ENCODE data around the gene MARVELD3. TPM values are rescaled to one million over a fixed set of nuclear protein-coding genes. Genes with fewer than 3 reads are reported as not detected.
A peak's percentile ranks its signal among the peaks of the same experiment; 100 is the strongest.
"Not testable (repeated sequence)": the region's sequence is repeated elsewhere in the genome, so short reads cannot be mapped to it uniquely, and the experiment has no call there.

Gene MARVELD3
- 10 to 100 TPM in 3 of 4 donors, under 1 TPM in 1; 0.67 to 17.8 (median 12.1) TPM for polyA plus RNA-seq (ENCODE audit: insufficient read length in 4 of 4)

DNA sequence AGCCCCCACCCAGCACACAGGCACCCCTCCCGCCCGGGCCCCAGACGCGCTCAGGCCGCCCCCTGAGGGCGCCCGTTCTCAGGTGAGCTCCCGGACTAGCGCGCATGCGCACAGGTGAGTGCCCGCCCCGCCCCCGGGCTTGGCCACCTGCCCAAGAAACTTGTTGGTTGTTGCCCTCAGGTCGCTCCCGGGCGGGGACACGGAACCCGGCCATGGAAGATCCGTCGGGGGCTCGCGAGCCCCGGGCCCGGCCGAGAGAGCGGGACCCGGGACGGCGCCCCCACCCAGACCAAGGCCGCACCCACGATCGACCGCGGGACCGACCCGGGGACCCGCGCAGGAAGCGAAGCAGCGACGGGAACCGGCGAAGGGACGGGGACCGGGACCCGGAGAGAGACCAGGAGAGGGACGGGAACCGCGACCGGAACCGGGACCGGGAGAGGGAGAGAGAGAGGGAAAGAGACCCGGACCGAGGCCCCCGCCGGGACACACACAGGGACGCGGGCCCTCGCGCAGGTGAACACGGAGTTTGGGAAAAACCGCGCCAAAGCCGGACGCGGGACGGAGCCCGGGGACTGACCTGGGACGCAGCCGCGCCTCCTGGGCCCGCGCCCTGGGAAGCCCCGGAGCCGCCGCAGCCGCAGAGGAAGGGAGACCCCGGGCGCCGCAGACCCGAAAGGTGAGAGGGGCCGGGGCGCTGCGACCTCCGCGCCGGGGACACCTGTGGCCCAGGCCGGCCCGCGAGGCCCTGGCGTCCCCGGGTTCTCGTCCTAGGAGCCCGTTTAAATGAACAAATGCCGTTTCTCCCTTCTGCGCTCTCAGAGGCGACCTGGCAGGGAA is at the start of gene MARVELD3:
Gene MARVELD3 (plus strand): TSS at position 167 of the 840 bp plus-strand sequence. CDS start 46 bp downstream, at position 213.
- no peak for DNase-seq (ENCODE audit: low read depth in 4 of 4, low spot score in 3 of 4)

DNA sequence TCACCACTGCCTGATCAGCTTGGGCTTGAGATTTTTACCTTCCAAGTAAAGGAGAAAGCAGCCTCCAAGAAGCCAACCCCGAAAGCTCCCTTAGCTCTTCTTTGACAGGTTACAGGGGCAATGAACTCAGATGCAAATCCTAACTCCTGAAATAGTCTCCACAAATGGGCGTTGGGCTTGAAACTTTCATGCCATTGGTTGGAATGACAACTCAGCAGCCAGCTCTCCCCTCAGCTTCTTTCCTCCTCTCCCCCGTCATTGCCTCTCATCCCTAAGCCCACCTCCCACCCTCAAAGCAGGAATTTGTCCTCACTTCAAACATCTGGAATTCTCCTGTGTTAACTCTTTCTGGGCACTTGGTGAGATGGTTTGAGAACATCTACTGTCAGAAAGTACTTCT is 49.0 kb upstream of the MARVELD3 start, which contains the start of gene TAT:
Gene TAT (minus strand): TSS at position 122 of the 400 bp plus-strand sequence. CDS start 677 bp downstream, outside the sequence.
- no peak for DNase-seq (ENCODE audit: low read depth in 4 of 4, low spot score in 3 of 4)

DNA sequence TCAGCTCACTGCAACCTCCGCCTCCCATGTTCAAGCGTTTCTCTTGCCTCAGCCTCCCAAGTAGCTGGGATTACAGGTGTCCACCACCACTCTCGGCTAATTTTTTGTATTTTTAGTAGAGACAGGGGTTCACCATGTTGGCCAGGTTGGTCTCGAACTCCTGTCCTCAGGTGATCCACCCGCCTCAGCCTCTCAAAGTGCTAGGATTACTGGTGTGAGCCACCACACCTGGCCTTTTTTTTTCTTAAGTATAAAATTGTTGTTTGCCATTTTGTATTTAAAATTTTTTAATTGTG is 43.5 kb upstream of the MARVELD3 start:
- DNase-seq (ENCODE audit: low read depth in 4 of 4, low spot score in 3 of 4) = not testable (repeated sequence)

DNA sequence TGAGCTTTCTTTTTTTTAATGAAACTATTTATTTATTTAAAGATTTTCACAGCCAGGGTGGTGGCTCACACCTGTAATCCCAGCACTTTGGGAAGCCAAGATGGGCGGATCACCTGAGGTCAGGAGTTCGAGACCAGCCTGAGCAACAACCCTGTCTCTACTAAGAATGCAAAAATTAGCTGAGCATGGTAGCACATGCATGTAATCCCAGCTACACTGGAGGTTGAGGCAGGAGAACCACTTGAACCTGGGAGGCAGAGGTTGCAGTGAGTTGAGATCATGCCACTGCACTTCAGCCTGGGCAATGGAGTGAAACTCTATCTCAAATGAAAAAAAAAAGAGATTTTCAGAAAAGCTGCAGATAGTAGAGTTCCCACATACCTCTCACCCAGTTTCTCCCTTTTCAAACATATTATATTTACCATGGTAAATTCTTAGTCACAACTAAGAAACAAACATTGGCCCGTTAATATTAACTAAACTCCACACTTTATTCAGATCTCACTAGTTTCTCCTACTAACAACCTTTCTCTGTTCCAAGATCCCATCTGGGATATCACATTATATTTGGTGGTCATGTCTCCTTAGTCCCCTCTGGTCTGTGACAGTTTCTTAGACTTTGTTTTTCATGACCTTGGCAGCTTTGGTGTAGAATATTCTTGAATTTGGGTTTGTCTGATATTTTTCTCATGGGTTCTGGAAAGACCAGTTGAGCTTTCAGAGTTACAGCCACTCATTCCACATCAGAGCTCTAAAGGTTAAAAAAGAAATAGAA is 41.3 kb upstream of the MARVELD3 start:
- DNase-seq (ENCODE audit: low read depth in 4 of 4, low spot score in 3 of 4) = no peak

- no peak for DNase-seq (ENCODE audit: low read depth in 4 of 4, low spot score in 3 of 4)
Measured at GRCh38 chr16:71585318-71585703, 40.7 kb upstream of the MARVELD3 start.

DNA sequence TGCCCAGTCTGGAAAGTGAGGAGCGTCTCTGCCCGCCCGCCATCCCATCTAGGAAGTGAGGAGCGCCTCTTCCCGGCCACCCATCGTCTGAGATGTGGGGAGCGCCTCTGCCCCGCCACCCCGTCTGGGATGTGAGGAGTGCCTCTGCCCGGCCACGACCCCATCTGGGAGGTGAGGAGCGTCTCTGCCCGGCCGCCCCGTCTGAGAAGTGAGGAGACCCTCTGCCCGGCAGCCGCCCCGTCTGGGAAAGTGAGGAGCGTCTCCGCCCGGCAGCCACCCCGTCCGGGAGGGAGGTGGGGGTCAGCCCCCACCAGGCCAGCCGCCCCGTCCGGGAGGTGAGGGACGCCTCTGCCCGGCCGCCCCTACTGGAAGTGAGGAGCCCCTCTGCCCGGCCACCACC is 36.6 kb upstream of the MARVELD3 start:
- not testable (repeated sequence) for DNase-seq (ENCODE audit: low read depth in 4 of 4, low spot score in 3 of 4)

- not testable (repeated sequence) for DNase-seq (ENCODE audit: low read depth in 4 of 4, low spot score in 3 of 4)
Measured at GRCh38 chr16:71590071-71590470, 35.9 kb upstream of the MARVELD3 start.

DNA sequence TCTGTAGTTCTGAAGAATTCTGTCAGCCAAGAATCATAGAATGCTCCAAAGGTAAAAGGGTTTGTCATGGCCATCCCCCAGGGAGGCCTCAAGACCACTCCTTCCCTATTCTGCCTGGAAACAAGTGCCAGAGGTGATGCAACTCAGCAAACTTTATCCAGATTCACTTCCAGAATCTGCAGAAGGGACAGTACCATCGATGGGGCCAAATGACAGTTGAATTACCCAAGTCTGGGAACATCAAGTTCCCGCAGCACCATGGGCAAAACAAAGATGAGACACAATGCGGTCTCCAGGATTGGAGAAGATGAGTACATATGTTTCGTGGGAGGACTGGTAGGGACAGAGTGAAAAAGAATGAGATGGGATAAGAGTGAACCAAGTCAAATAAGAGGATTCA is 35.4 kb upstream of the MARVELD3 start:
- DNase-seq (ENCODE audit: low read depth in 4 of 4, low spot score in 3 of 4) = no peak

DNA sequence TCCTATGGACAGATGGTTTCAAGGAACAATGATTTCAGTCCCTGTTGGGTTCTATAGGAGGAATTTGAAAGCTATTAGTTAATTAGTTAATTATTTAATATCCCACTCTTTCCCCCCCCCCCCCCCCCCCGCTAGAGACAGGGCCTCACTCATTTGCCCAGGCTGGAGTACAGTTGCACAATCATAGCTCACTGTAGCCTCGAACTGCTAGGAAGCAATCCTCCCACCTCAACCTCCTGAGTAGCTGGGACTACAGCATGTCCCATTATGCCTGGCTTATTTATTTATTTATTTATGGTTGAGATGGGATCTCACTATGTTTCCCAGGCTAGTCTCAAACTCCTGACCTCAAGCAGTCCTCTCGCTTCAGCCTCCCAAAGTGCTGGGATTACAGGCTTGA is 34.1 kb upstream of the MARVELD3 start:
- no peak for DNase-seq (ENCODE audit: low read depth in 4 of 4, low spot score in 3 of 4)

DNA sequence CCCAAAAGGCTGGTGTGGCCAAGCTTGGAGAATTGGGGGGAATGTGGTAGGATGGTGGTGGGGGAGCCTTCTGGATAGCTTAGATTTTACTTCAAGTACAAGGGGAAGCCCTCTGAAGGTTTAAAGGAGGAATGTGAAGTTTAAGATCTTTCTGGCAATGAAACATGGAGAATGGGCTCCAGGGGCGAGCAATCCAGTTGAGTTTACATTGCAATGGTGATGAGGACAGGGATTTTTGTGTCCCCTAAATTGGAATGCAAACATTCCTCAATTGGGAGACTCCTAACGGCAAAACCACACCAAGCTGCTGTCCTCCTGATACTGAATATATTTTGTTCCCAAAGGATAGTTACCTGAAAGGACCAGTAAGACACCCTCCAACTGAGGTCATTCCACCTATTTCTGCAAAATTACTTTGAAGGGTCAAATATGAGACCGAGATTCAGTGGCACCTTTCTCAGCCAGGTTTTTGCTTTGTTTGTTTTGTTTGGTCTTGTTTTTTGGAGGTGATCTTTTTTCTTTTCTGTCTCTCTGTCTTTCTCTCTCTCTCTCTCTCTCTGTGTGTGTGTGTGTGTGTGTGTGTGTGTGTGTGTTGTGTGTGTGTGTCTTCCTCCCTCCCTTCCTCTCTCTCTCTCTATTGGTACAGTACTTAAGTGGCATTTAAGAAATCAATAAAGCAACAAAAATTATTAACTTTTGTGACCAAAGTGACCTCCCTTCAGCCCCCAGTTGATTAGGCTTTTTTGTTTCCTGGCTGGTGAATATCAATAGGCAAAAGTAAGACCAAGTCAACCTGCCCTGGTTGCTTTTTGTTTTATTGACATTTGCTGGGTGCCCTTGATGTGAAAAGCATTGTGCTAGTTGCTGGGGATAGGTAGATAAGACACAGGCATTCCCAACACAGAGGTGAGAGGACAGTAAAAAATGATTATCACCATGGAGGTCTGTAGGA is 32.7 kb upstream of the MARVELD3 start:
- DNase-seq (ENCODE audit: low read depth in 4 of 4, low spot score in 3 of 4) = no peak

DNA sequence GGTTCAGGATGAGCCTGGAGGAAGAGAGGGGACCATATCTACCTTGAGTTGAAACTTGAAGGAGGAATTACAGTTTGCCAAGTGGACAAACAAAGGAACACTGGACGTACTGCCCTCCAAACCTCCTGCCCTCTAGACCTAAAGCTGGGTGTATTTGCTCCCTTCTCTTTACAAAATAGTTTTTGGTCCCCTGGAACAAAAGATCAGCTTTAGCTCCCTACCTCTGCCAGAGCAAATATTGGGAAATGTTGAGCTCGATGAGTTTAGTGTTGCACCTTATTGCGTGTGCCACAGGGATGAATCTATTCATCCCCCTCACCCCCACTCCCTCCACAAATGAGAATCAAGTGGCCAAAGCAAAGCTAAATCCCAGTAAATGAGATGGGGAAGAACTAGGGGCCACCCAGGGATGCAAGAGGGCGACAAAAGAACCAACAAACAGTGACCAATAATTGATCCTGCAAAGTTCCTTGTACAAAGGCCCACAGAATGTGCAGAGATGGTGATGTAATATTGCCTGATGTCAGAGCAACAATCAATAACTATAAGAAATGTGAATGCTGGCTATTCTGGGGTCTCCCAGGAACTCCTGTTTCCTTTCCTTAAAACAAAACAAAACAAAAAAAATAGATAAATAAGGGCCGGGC is 31.9 kb upstream of the MARVELD3 start:
- no peak for DNase-seq (ENCODE audit: low read depth in 4 of 4, low spot score in 3 of 4)

DNA sequence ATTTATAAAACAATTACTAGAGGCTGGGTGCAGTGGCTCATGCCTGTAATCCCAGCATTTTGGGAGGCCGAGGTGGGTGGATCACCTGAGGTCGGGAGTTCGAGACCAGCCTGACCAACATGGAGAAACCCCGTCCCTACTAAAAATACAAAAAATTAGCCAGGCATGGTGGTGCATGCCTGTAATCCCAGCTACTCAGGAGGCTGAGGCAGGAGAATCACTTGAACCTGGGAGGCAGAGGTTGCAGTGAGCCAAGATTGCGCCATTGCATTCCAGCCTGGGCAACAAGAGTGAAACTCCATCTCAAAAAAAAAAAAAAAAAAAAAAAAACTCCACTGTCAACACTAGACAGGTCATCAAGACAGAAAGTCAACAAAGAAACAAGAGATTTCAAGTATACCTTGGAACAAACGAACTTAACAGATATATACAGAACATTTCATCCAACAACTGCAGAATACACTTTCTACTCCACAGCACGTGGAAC is 30.6 kb upstream of the MARVELD3 start:
- DNase-seq (ENCODE audit: low read depth in 4 of 4, low spot score in 3 of 4) = not testable (repeated sequence)

- DNase-seq (ENCODE audit: low read depth in 4 of 4, low spot score in 3 of 4) = not testable (repeated sequence)
Measured at GRCh38 chr16:71598426-71598825, 27.6 kb upstream of the MARVELD3 start.

- DNase-seq (ENCODE audit: low read depth in 4 of 4, low spot score in 3 of 4) = no peak
Measured at GRCh38 chr16:71600822-71601221, 25.2 kb upstream of the MARVELD3 start.

GRCh38 chr16:71609066-71609465 is 16.9 kb upstream of the MARVELD3 start:
- DNase-seq (ENCODE audit: low read depth in 4 of 4, low spot score in 3 of 4) = no peak

DNA sequence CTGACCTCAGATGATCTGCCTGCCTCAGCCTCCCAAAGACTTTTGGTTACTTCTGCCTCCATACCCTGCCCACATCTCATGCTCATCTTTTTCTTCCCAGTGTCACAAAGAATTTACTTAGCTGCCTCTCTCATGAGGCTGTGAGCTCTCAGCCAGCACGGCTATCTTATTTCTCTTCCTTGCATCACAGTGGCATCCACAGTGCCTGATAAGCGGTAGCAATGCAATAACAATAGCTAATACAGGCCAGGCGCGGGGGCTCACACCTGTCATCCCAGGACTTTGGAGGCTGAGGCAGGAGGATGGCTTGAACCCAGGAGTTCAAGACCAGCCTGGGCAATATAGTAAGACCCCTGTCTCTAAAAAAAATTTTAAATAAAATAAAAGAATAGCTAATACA is 15.5 kb upstream of the MARVELD3 start:
- no peak for DNase-seq (ENCODE audit: low read depth in 4 of 4, low spot score in 3 of 4)

GRCh38 chr16:71610936-71611871 is 14.8 kb upstream of the MARVELD3 start:
- DNase-seq (ENCODE audit: low read depth in 4 of 4, low spot score in 3 of 4) = peak in 2 of 4 donors; percentile 21 to 51

DNA sequence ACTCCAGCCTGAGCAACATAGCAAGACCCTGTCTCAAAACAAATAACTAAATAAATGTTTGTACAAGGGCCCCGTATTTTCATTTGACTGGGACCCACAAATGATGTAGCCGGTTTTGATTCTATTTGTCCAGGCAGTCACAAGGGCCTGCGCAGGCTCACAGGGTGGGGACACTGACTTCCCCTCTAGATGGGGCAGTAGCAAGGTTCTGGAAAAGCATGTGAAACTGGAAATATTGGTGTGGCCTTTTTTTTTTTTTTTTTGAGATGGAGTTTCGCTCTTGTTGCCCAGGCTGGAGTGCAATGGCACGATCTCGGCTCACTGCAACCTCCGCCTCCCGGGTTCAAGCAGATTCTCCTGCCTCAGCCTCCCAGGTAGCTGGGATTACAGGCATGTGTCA is 11.0 kb upstream of the MARVELD3 start:
- DNase-seq (ENCODE audit: low read depth in 4 of 4, low spot score in 3 of 4) = not testable (repeated sequence)

GRCh38 chr16:71618429-71618828 is 7.6 kb upstream of the MARVELD3 start:
- no peak for DNase-seq (ENCODE audit: low read depth in 4 of 4, low spot score in 3 of 4)
